Measurements from ENCODE around the gene DLGAP1. TPM values are rescaled to one million over a fixed set of nuclear protein-coding genes. Genes with fewer than 3 reads are reported as not detected.
A peak's percentile ranks its signal among the peaks of the same experiment; 100 is the strongest.

DLGAP1 gene
- total and polyA plus RNA-seq, 2 experiments from 2014 or later: 3.1 to 6.5 TPM

GRCh38 chr18:3616744-3617143, 838.4 kb downstream of the DLGAP1 start:
- peaks cover 13% of the 10 kb centered on the region for H3K4me1 ChIP-seq (ENCODE audit: insufficient read depth)
- H3K4me2 ChIP-seq: no peak overlapping the region
- H3K79me2 ChIP-seq: no peaks in the 10 kb centered on the region
- DNase-seq (ENCODE audit: low spot score): no peak
- WGBS (ENCODE audit: low lambda C conversion rate, missing lambda C conversion rate): 92% methylated on average over 3 of the region's 3 CpGs
- no peak overlapping the region for H2AFZ ChIP-seq
- no peaks in the 10 kb centered on the region for H3K36me3 ChIP-seq (replicated peaks; ENCODE audit: insufficient read depth, low read depth)
- no peaks in the 10 kb centered on the region for H3K9me3 ChIP-seq (ENCODE audit: low read depth)
- H3K27ac ChIP-seq: peak overlapping the region; percentile 96
- no peaks in the 10 kb centered on the region for H4K20me1 ChIP-seq (ENCODE audit: insufficient read depth, poor library complexity, severe bottlenecking)
- no peak overlapping the region for H3K4me3 ChIP-seq
- no peaks in the 10 kb centered on the region for H3K9me2 ChIP-seq (replicated peaks; ENCODE audit: insufficient read depth)
- TF ChIP-seq EZH2 (IDR thresholded peaks at IDR 0.05; ENCODE audit: borderline replicate concordance) (no peak), CTCF (IDR thresholded peaks at IDR 0.05; ENCODE audit: poor library complexity) (no peak), EZH2phosphoT487 (IDR thresholded peaks at IDR 0.05; ENCODE audit: low read depth, severe bottlenecking, unreplicated experiment) (no peak)
- no peaks in the 10 kb centered on the region for H3K27me3 ChIP-seq

DNA sequence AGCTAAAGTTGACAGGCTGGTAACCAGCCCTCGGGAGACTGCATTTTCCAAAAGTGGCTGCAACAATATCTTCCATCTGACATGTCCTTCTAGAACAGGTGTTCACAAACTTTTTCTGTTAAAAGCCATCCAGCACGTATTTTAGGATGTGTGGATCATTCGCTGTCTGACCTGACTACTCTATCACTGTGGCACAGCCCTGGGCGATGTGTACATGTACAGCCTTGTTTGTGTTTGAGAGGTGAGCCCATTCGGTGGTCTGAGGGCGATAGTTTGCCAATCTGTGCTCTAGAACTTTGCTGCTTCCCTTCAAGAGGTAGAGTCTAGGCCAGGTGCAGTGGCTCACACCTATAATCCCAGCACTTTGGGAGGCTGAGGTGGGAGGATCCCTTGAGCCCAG, 839.0 kb downstream of the DLGAP1 start:
- TF ChIP-seq CTCF (IDR thresholded peaks at IDR 0.05; ENCODE audit: poor library complexity) (no peak), EZH2phosphoT487 (IDR thresholded peaks at IDR 0.05; ENCODE audit: low read depth, severe bottlenecking, unreplicated experiment) (no peak), EZH2 (IDR thresholded peaks at IDR 0.05; ENCODE audit: borderline replicate concordance) (no peak)
- Histone ChIP-seq H3K9me3 (ENCODE audit: low read depth) (no peaks in the 10 kb centered on the region), H3K36me3 (replicated peaks; ENCODE audit: insufficient read depth, low read depth) (no peaks in the 10 kb centered on the region), H3K4me2 (no peak overlapping the region), H2AFZ (no peak overlapping the region), H3K4me1 (ENCODE audit: insufficient read depth) (peaks cover 11% of the 10 kb centered on the region), H3K9me2 (replicated peaks; ENCODE audit: insufficient read depth) (no peaks in the 10 kb centered on the region), H3K4me3 (no peak overlapping the region), H3K27ac (no peak overlapping the region), H3K27me3 (no peaks in the 10 kb centered on the region), H4K20me1 (ENCODE audit: insufficient read depth, poor library complexity, severe bottlenecking) (no peaks in the 10 kb centered on the region), H3K79me2 (no peaks in the 10 kb centered on the region)
- DNase-seq (ENCODE audit: low spot score): no peak
- 90% methylated on average over 6 of the region's 6 CpGs for WGBS (ENCODE audit: low lambda C conversion rate, missing lambda C conversion rate)

DNA sequence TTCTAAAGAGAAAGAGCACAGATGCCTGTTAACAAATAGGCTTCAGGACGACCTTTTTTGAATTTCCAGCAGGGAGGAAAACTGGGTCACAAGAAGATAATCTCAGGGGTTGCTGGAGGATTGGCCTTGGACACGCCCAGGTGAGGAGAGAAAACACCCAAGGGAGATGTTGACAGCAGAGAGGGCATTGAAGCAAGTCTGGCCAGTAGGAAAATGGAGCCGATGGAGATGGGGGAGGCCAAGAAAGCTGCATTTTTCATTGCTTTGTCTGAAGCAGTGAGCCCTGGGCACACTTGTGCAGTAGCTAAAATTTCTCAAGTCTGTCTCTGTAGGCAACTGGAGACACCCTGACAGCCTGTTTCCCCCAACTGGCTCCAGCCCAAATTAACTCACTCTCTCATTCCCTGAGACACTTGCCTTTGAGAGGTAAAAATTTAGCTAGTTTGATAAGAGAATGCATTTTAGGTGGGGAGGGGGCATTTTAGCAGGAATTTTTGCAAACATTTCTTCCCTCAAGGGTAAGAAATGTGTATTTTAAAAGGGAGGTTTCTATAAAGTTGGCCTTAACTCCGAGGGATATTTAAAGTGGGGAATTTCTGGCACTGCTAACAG, 839.6 kb downstream of the DLGAP1 start:
- DNase-seq (ENCODE audit: low spot score): no peak
- Histone ChIP-seq H3K79me2 (no peaks in the 10 kb centered on the region), H2AFZ (no peak overlapping the region), H3K27me3 (no peaks in the 10 kb centered on the region), H3K27ac (no peak overlapping the region), H3K4me2 (no peak overlapping the region), H3K9me2 (replicated peaks; ENCODE audit: insufficient read depth) (no peaks in the 10 kb centered on the region), H4K20me1 (ENCODE audit: insufficient read depth, poor library complexity, severe bottlenecking) (no peaks in the 10 kb centered on the region), H3K4me3 (no peak overlapping the region), H3K36me3 (replicated peaks; ENCODE audit: insufficient read depth, low read depth) (no peaks in the 10 kb centered on the region), H3K9me3 (ENCODE audit: low read depth) (no peaks in the 10 kb centered on the region), H3K4me1 (ENCODE audit: insufficient read depth) (peaks cover 11% of the 10 kb centered on the region)
- TF ChIP-seq EZH2 (IDR thresholded peaks at IDR 0.05; ENCODE audit: borderline replicate concordance) (no peak), CTCF (IDR thresholded peaks at IDR 0.05; ENCODE audit: poor library complexity) (no peak), EZH2phosphoT487 (IDR thresholded peaks at IDR 0.05; ENCODE audit: low read depth, severe bottlenecking, unreplicated experiment) (no peak)
- 55% methylated on average over 4 of the region's 4 CpGs for WGBS (ENCODE audit: low lambda C conversion rate, missing lambda C conversion rate)
